ENCODE measurements around the gene DPF3. TPM values are rescaled to one million over a fixed set of nuclear protein-coding genes. Genes with fewer than 3 reads are reported as not detected.

DPF3 gene
- total RNA-seq, 1 experiment from 2014 or later: not detected

DNA sequence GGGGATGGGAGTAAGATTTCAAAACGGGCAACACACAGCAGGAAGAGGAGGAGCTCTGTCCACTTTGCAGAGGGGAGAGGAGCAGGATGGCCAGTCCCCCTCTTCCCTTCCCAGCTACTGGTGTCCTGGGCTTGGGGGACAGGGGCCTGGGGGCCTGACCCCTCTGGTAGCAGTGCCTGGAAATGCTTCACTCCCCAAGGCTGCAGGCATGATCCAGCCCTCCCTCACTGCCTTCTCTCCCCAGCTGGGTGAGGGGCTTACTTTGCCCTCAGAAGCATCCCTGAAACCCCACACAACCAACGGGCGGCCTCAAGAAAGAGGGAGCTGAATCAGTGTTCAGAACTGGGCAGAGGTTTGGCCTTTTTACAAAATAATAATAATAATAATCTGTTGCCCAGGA lies 279.5 kb downstream of the DPF3 start:
- no peaks in the 10 kb centered on the region for H3K36me3 ChIP-seq (ENCODE audit: low read depth)
- peaks cover 79% of the 10 kb centered on the region for H3K27me3 ChIP-seq (ENCODE audit: insufficient read depth, low read depth)
- CTCF ChIA-PET: no interaction called here

GRCh38 chr14:72613975-72614319 lies 280.0 kb downstream of the DPF3 start:
- ChIA-PET POLR2A (ENCODE audit: unreplicated experiment) (no interaction called here), CTCF (no interaction called here)
- Histone ChIP-seq H3K27ac (no peak overlapping the region), H3K79me2 (ENCODE audit: low read depth) (no peaks in the 10 kb centered on the region), H4K20me1 (ENCODE audit: insufficient read depth) (no peaks in the 10 kb centered on the region), H3K36me3 (ENCODE audit: low read depth) (no peaks in the 10 kb centered on the region), H3K9me2 (ENCODE audit: insufficient read depth) (no peaks in the 10 kb centered on the region), H3F3A (ENCODE audit: insufficient read depth, low read depth) (no peaks in the 10 kb centered on the region), H3K4me3 (no peak overlapping the region), H3K4me1 (replicated peaks; ENCODE audit: insufficient read depth) (no peaks in the 10 kb centered on the region), H2AFZ (no peak overlapping the region), H3K9me3 (ENCODE audit: insufficient read depth, low read depth) (no peaks in the 10 kb centered on the region), H3K4me2 (no peak overlapping the region), H3K27me3 (ENCODE audit: insufficient read depth, low read depth) (peaks cover 79% of the 10 kb centered on the region)
- intact Hi-C loops (cut with micrococcal nuclease; ENCODE audit: unreplicated experiment): no loop called here
- no TSS peak for BruUV-seq (replicated peaks)
- no peak for DNase-seq
- TF ChIP-seq EZH2 (IDR thresholded peaks at IDR 0.05; ENCODE audit: low read depth) (no peak), CTCF (conservative IDR thresholded peaks at IDR 0.05) (no peak)

More for the DNA sequence above, 279.5 kb downstream of the DPF3 start:
- BruUV-seq (replicated peaks): no TSS peak
- no peaks in the 10 kb centered on the region for H3F3A ChIP-seq (ENCODE audit: insufficient read depth, low read depth)
- no peak overlapping the region for H3K4me3 ChIP-seq
- no peaks in the 10 kb centered on the region for H3K79me2 ChIP-seq (ENCODE audit: low read depth)
- no peaks in the 10 kb centered on the region for H3K4me1 ChIP-seq (replicated peaks; ENCODE audit: insufficient read depth)
- TF ChIP-seq CTCF (conservative IDR thresholded peaks at IDR 0.05): no peak
- TF ChIP-seq EZH2 (IDR thresholded peaks at IDR 0.05; ENCODE audit: low read depth): no peak
- no peaks in the 10 kb centered on the region for H3K9me2 ChIP-seq (ENCODE audit: insufficient read depth)
- POLR2A ChIA-PET (ENCODE audit: unreplicated experiment): no interaction called here
- H2AFZ ChIP-seq: no peak overlapping the region
- no peak overlapping the region for H3K4me2 ChIP-seq
- intact Hi-C loops (cut with micrococcal nuclease; ENCODE audit: unreplicated experiment): no loop called here
- H3K27ac ChIP-seq: no peak overlapping the region
- H3K9me3 ChIP-seq (ENCODE audit: insufficient read depth, low read depth): no peaks in the 10 kb centered on the region
- no peak for DNase-seq
- H4K20me1 ChIP-seq (ENCODE audit: insufficient read depth): no peaks in the 10 kb centered on the region

GRCh38 chr14:72613231-72613974 lies 280.5 kb downstream of the DPF3 start:
- Histone ChIP-seq H3K27ac (no peak overlapping the region), H2AFZ (no peak overlapping the region), H4K20me1 (ENCODE audit: insufficient read depth) (no peaks in the 10 kb centered on the region), H3K36me3 (ENCODE audit: low read depth) (no peaks in the 10 kb centered on the region), H3K79me2 (ENCODE audit: low read depth) (no peaks in the 10 kb centered on the region), H3K9me2 (ENCODE audit: insufficient read depth) (no peaks in the 10 kb centered on the region), H3F3A (ENCODE audit: insufficient read depth, low read depth) (no peaks in the 10 kb centered on the region), H3K9me3 (ENCODE audit: insufficient read depth, low read depth) (no peaks in the 10 kb centered on the region), H3K27me3 (ENCODE audit: insufficient read depth, low read depth) (peaks cover 77% of the 10 kb centered on the region), H3K4me3 (no peak overlapping the region), H3K4me1 (replicated peaks; ENCODE audit: insufficient read depth) (no peaks in the 10 kb centered on the region), H3K4me2 (no peak overlapping the region)
- TF ChIP-seq EZH2 (IDR thresholded peaks at IDR 0.05; ENCODE audit: low read depth) (no peak), CTCF (conservative IDR thresholded peaks at IDR 0.05) (no peak)
- intact Hi-C loops (cut with micrococcal nuclease; ENCODE audit: unreplicated experiment): no loop called here
- ChIA-PET CTCF (no interaction called here), POLR2A (ENCODE audit: unreplicated experiment) (no interaction called here)
- no TSS peak for BruUV-seq (replicated peaks)
- no peak for DNase-seq
